HUDEP-2 (cell line): ENCODE results near the gene POLE4.

Experiments
- DNase-seq, 76 experiments: peaks; one replicate each; lab custom pipeline; 2025; ENCODE audit not compliant: unreplicated experiment in 76 of 76; lab: John Stamatoyannopoulos, UW

The POLE4 gene

GRCh38 chr2:74985978-74986609, 27.7 kb downstream of the POLE4 start:
- DNase-seq, result no peak

DNA sequence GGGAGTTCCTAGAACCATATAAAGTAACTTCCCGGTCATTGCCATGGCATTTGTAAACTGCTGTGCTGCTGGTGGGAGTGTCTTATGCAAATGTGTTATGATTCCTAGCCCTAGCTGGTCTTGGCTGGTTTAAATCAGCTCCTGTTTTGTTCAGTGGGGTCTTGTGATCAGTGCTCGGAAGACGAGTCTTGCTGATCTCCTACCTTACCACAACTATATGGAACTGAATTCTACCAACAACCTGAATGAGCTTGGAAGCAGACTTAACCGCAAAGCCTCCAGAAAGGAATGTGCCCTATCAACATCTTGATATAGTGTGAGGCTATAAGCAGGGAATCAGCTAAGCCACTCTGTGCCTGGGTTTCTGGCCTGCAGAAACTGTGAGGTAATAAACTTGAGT, 33.5 kb downstream of the POLE4 start:
- no peak for DNase-seq

- DNase-seq, result no peak
These were observed 41.0 kb downstream of the POLE4 start for GRCh38 chr2:74999468-74999867.

DNA sequence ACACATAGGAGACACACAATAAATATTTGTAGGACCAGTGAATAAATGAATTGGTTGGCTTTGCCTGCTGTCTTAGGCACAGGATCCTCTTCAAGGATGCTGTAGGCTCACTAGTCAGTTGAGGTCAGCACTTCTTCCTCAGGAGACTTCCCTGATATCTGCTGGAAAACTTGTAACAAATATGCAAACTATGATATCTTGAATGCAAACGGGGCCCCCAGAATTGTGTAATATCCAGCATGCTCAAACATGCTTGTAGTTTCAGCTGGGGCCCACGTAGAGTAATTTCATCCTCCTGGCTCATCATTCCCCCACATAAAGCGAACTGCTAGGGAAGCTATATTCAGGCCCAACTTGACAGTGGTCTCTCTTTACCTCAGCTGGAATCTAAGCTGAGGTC, 43.6 kb downstream of the POLE4 start:
- DNase-seq, result no peak

DNA sequence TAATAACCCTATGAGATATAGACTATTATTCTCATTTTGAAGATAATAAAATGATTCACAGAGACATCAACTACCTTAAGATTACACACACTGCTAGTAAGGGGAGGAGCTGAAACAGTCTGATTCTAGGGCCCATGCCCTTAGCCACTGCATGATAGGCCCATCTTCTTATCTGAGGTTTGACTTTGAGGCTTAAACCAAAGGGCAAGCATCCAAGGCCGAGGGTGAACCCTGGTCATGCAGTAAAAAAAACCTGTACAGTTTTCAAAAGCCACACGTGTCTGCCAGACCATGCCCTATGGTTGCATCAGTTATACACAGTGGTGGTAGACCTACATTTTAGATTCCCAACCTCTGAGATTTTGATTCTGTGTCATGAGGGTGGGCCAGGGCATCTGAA, 44.8 kb downstream of the POLE4 start:
- DNase-seq, result peak in 33 of 76 experiments; percentile 1 to 62 (median 16)

DNA sequence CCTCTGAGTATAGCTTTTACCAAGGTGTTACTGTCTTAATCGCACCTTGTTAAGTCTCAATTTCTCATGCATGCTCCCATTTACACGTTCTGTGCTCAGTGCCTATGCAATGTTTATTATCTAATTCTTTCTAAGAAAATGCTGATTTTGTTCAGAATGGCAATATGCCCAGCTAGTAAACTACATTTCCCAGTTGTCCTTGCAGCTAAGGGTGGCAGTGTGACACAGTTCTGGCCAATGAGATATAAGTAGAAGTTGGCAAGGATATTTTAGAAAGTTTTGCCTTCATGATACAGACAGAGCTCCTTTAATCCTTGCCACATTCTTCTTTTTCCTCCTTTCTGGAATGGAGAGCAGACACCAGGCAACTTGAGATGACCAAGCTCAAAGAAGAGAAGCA, 45.3 kb downstream of the POLE4 start:
- peak in 1 of 76 experiments; percentile 0 for DNase-seq

DNA sequence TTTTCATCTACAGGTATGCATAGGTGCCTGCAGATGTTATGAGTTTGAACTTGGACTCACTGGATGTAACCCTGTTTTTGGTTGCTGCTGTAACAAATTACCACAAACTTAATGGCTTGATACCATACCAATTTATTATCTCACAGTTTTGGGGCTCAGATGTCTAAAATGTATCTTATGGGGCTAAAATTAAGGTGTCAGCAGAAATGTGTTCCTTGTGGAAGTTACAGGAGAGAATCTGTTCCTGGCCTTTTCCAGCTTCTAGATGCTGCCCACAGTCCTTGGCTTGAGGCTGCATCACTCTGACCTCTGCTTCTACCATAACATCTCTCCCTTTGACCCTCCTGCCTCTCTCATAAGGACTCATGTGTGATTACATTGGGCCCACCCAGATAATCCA, 47.6 kb downstream of the POLE4 start:
- no peak for DNase-seq

DNA sequence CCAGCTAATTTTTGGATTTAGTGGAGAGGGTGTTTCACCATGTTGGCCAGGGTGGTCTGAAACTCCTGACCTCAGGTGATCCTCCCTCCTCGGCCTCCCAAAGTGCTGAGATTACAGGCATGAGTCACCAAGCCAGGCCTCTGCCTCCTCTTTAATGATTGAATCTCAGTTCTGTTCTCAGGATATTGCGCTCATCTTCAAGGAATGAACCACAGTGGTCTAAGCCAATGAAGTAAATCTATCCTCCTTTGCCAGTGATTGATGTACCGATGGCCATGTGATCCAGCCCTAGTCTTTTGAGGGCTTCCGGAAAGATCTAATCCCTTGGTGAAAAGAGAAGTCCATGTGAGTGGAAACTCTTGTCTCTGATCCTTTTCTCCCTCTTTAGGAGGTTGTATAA, 48.6 kb downstream of the POLE4 start:
- DNase-seq, result no peak

DNA sequence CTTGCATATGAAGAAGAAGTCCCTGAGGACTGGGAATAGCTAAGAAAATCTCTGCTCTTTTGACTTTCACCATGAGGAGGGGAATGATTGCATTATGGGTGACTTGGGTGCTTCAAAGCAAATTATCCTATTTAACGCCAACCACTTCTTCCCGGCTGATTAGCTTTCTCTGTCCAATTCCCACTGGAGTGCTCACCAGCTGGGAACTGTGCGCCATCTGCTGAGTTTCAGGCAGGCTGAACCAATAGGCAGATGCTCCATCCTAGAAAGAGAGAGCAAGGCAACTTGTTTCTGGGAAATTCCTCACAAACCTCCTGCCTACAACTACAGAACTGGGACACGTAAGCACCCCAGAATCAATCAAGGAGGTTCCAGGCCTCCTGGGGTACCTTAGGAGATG, 49.4 kb downstream of the POLE4 start:
- DNase-seq, result no peak

DNA sequence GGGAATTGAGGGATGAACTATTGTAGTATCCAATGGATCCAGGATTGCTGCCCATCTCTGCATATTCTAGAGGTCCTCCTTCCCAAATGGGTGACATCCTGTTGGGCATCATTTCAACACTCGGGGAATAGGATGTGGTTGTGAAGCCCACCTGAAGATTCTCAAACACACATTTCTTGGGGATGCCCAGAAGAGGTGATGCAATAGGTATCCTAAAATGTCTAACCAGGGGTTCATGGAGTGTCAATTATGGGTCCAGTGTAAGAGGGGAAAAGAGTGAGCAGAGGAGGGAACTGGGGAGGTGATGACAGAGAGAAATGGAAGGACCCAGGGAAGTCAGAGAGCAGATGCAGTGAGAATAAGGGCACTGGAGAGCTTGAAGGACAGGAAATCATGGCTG, 52.1 kb downstream of the POLE4 start:
- no peak for DNase-seq

GRCh38 chr2:75012080-75012479, 53.6 kb downstream of the POLE4 start:
- no peak for DNase-seq

DNA sequence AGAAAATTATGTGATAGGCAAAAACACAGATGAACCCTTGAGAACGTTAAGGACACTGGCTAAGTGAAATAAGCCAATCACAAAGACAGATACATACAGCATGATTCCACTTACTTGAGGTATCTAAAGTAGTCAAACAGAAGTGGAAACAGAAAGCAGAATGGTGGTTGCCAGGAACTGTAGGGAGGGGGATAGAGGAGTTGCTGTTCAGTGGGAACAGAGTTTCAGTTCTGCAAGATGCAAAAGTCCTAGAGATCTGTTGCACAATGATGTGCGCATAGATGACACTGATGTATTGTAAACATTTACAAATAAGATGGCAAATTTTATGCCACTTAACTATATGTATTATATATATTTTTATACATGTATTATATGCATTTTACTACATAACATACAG, 59.7 kb downstream of the POLE4 start:
- no peak for DNase-seq
